Measurements from ENCODE around the gene TAB2. TPM values are rescaled to one million over a fixed set of nuclear protein-coding genes. Genes with fewer than 3 reads are reported as not detected.

The TAB2 gene
- total RNA-seq, 2 experiments from 2014 or later = 121 to 123 TPM

DNA sequence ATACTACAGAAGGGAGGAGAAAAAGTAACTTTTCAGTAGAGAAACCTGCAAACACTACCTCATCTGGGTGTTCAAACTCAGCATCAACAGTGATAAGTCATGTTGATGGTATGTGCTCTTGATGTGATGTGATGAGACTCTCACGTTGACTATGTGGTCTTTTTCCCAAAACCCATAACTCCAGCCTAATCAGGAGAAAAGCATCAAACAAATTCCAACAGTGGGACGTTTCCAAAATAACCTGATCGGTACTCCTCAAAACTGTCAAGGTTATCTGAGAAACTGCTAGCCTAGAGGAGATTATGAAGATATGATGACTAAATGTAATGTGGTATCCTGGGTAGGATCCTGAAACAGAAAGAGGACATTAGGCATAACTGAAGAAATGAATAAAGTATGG, 41.9 kb upstream of the TAB2 start:
- H3K27ac Mint-ChIP-seq = no peak overlapping the region
- Histone ChIP-seq H3K36me3 (ENCODE audit: insufficient read depth, low read length) (no peaks in the 10 kb centered on the region), H3K9me3 (ENCODE audit: control insufficient read depth in 1 of 2, insufficient read depth in 1 of 2, low read length in 2 of 2) (no peaks in the 10 kb centered on the region), H3K4me1 (ENCODE audit: insufficient read depth, low read length) (peaks cover 30% of the 10 kb centered on the region), H3K27ac (ENCODE audit: low read depth in 1 of 2, low read length in 2 of 2) (no peak overlapping the region), H3K27me3 (ENCODE audit: control insufficient read depth in 1 of 2, insufficient read depth in 2 of 2, low read length in 2 of 2) (no peaks in the 10 kb centered on the region), H3K4me3 (ENCODE audit: low read length) (no peak overlapping the region)
- intact Hi-C loops (cut with DNase I, micrococcal nuclease) = no loop called here
- H3K27me3 Mint-ChIP-seq = no peaks in the 10 kb centered on the region
- DNase-seq = no peak
- H3K4me3 Mint-ChIP-seq = no peak overlapping the region
- peaks cover 36% of the 10 kb centered on the region for H3K4me1 Mint-ChIP-seq (ENCODE audit: low read depth)
- ChIA-PET CTCF (no interaction called here), POLR2A (no interaction called here)
- H3K9me3 Mint-ChIP-seq = no peaks in the 10 kb centered on the region
- H3K36me3 Mint-ChIP-seq (ENCODE audit: low read depth) = no peaks in the 10 kb centered on the region
- TF ChIP-seq, protein P1, sequence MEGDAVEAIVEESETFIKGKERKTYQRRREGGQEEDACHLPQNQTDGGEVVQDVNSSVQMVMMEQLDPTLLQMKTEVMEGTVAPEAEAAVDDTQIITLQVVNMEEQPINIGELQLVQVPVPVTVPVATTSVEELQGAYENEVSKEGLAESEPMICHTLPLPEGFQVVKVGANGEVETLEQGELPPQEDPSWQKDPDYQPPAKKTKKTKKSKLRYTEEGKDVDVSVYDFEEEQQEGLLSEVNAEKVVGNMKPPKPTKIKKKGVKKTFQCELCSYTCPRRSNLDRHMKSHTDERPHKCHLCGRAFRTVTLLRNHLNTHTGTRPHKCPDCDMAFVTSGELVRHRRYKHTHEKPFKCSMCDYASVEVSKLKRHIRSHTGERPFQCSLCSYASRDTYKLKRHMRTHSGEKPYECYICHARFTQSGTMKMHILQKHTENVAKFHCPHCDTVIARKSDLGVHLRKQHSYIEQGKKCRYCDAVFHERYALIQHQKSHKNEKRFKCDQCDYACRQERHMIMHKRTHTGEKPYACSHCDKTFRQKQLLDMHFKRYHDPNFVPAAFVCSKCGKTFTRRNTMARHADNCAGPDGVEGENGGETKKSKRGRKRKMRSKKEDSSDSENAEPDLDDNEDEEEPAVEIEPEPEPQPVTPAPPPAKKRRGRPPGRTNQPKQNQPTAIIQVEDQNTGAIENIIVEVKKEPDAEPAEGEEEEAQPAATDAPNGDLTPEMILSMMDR (IDR thresholded peaks at IDR 0.05) = no peak
- ATAC-seq (ENCODE audit: poor library complexity) = no peak

DNA sequence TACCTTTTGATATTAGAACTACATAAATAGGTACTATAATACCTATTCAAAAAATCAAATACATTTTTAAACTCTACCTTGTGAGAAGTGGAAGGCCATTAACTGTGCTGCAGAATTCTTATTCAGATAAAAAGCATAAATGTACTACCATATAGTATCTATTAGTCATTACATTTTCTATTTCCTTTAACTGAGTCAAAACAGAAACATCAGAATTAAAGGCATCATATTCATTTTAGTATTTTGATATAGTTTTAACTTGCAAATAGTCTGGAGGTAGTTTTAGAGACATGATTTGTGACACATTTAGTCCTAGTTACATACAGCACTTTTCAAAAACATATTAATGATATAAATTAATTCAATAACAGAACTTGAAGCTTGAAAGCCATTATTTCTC, 39.9 kb upstream of the TAB2 start:
- intact Hi-C loops (cut with DNase I, micrococcal nuclease) = no loop called here
- Mint-ChIP-seq H3K27ac (no peak overlapping the region), H3K9me3 (no peaks in the 10 kb centered on the region), H3K36me3 (ENCODE audit: low read depth) (no peaks in the 10 kb centered on the region), H3K27me3 (no peaks in the 10 kb centered on the region), H3K4me1 (ENCODE audit: low read depth) (peaks cover 19% of the 10 kb centered on the region), H3K4me3 (no peak overlapping the region)
- no peak for ATAC-seq (ENCODE audit: poor library complexity)
- no peak for DNase-seq
- ChIA-PET POLR2A (no interaction called here), CTCF (interaction anchor here (1.1 kb wide), 1 partner anchor 196 kb away, joined by 3 read pairs; no protein-coding TSS in a partner anchor)
- Histone ChIP-seq H3K4me3 (ENCODE audit: low read length) (no peak overlapping the region), H3K4me1 (ENCODE audit: insufficient read depth, low read length) (peaks cover 10% of the 10 kb centered on the region), H3K27ac (ENCODE audit: low read depth in 1 of 2, low read length in 2 of 2) (no peak overlapping the region), H3K36me3 (ENCODE audit: insufficient read depth, low read length) (no peaks in the 10 kb centered on the region), H3K27me3 (ENCODE audit: control insufficient read depth in 1 of 2, insufficient read depth in 2 of 2, low read length in 2 of 2) (no peaks in the 10 kb centered on the region), H3K9me3 (ENCODE audit: control insufficient read depth in 1 of 2, insufficient read depth in 1 of 2, low read length in 2 of 2) (no peaks in the 10 kb centered on the region)
- TF ChIP-seq, protein P1 (IDR thresholded peaks at IDR 0.05) = no peak

DNA sequence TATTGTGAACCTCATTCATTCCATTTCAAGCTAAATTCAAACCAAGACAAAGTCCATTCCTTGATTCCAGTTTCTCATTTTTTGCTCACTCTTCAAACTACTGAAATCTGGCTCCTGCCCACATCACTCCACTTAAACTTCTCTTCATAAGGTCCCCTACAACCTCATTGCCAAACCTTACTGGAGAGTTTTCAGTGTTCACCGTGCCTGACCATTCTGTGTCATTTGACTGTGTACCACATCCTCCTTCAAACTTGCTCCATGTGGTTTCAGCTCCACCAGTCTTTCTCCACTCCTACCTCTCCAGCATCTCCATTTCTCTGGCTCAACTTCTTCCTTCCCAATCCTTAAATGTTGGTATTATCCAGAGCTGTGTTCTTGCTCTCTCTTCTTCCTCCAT, 38.5 kb upstream of the TAB2 start:
- no peaks in the 10 kb centered on the region for H3K9me3 Mint-ChIP-seq
- no peak for ATAC-seq (ENCODE audit: poor library complexity)

More for the DNA sequence above, 38.5 kb upstream of the TAB2 start:
- Mint-ChIP-seq H3K27me3 (no peaks in the 10 kb centered on the region), H3K4me1 (ENCODE audit: low read depth) (peaks cover 6% of the 10 kb centered on the region), H3K36me3 (ENCODE audit: low read depth) (no peaks in the 10 kb centered on the region), H3K27ac (no peak overlapping the region), H3K4me3 (no peak overlapping the region)
- Histone ChIP-seq H3K36me3 (ENCODE audit: insufficient read depth, low read length) (no peaks in the 10 kb centered on the region), H3K4me3 (ENCODE audit: low read length) (no peak overlapping the region), H3K9me3 (ENCODE audit: control insufficient read depth in 1 of 2, insufficient read depth in 1 of 2, low read length in 2 of 2) (no peaks in the 10 kb centered on the region), H3K27me3 (ENCODE audit: control insufficient read depth in 1 of 2, insufficient read depth in 2 of 2, low read length in 2 of 2) (no peaks in the 10 kb centered on the region), H3K27ac (ENCODE audit: low read depth in 1 of 2, low read length in 2 of 2) (no peak overlapping the region), H3K4me1 (ENCODE audit: insufficient read depth, low read length) (no peaks in the 10 kb centered on the region)
- intact Hi-C loops (cut with DNase I, micrococcal nuclease) = no loop called here
- DNase-seq = no peak
- TF ChIP-seq, protein P1 (IDR thresholded peaks at IDR 0.05) = no peak
- ChIA-PET CTCF (no interaction called here), POLR2A (interaction anchor here (1.2 kb wide), 2 partner anchors 10 to 15 kb away, joined by 3 to 4 read pairs; no protein-coding TSS in a partner anchor)

Measured in CD4-positive, alpha-beta T cell (primary cell).